HG02571 (cell line): ENCODE data around the gene DEFB108B.
"Not testable (repeated sequence)": the region's sequence is repeated elsewhere in the genome, so short reads cannot be mapped to it uniquely, and the experiment has no call there.

Experiments used
- ATAC-seq: cut with Tn5 transposase; IDR thresholded peaks from one replicate; pipeline ENCODE4 v1.9.1; 2021; ENCODE audit warnings: mild to moderate bottlenecking, moderate library complexity; ENCODE audit not compliant: unreplicated experiment

The DEFB108B gene, protein sequence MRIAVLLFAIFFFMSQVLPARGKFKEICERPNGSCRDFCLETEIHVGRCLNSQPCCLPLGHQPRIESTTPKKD

DNA sequence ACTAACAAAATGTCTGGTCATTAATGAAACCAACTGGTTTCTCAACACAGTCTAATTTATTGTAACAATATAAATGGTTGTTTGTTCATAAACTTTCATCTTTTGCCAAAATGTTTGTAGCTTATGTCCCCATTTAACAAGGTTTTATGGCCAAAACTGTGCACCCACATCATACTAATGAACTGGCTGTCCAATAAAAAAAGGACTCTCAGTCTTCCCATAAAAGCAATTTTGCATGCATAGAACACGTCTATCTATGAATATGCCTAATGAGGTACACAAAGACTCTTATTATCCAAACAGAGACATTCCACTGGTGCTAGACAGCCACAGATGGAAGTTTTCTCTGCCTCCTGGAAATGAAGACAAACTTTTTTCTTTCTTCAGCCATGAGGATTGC, at the start of gene DEFB108B:
Gene DEFB108B (plus strand): TSS at position 390 of the 400 bp plus-strand sequence. CDS start 0 bp downstream, at position 390.
- not testable (repeated sequence) for ATAC-seq

DNA sequence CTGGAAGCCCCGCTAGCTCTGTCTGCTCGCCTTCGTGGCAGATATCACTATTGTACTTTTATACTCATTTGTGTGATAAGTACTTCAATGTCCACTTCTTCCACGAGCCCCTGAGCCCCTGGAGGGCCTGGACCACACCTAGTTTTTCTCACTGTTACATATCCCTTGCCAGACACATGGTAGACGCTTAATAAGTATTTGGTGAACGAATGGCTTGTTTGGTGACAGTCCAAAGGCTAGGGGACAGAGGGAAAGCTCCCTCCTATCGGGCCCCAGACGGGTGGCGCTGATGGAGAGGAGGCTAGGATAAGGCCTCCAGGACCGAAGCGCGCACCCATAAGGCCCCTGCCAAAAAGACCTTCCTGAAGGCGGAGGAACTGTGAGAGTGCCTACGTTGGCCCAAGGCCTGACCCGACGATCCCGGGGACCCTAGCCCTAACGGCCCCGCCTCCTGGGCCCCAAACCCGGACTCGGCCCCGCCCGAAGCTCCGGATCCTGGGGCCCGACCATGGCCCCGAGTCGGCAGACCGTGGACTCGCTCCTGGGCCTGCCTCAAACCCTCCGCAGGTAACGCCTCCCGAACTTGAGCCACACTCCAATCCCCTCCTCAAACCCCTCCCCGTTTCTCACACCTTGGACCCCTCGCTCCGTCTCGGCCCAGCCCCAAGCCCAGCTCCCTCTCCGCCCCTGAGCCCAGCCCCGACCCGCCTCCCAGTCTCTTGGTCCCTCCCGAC, 46.7 kb upstream of the DEFB108B start:
- peak; percentile 11 for ATAC-seq

DNA sequence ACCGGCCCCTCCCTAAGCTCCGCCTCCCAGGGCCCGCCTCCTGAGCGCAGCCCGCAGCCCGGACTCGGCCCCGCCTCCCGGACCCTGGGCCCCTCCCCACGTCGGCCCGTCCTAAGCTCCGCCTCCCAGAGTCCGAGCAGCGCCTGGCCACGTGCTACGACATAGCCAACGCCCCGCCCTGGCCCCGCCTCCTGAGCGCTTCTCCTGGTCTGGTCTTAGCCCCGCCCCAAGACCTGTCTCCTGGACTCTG, 46.2 kb upstream of the DEFB108B start:
- ATAC-seq: peak; percentile 97

DNA sequence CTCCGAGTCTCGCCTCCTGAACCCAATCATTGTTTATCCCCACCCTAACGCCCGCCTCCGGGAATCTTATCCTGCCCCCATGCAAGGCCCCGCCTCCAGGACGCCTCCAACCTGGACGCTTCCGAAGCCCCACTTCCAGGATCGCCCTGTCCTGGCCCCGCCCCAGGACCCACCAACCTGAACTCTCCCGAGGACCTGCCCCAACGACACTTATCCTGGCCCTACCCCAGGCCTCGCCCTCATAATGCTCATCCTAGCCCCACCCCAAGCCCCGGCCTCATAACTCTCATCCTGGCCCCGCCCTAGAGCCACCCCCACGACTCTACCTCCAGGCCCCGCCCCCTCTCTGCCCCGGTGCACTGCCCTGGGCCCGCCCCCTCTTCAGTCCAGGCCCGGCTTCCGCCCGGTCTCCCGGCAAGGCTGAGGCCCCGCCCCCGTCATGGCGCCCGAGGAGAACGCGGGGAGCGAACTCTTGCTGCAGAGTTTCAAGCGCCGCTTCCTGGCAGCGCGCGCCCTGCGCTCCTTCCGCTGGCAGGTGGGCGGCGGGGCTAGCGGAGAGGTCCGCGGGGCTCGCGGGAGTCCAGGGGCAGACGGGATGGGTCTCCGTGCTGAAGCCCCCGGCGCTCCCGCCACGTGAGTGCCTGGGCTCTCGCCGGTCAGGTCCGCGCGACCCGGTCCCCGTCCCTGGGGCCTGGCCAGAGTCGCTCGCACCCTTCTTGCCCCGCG, 45.7 kb upstream of the DEFB108B start:
- peak; percentile 86 for ATAC-seq

DNA sequence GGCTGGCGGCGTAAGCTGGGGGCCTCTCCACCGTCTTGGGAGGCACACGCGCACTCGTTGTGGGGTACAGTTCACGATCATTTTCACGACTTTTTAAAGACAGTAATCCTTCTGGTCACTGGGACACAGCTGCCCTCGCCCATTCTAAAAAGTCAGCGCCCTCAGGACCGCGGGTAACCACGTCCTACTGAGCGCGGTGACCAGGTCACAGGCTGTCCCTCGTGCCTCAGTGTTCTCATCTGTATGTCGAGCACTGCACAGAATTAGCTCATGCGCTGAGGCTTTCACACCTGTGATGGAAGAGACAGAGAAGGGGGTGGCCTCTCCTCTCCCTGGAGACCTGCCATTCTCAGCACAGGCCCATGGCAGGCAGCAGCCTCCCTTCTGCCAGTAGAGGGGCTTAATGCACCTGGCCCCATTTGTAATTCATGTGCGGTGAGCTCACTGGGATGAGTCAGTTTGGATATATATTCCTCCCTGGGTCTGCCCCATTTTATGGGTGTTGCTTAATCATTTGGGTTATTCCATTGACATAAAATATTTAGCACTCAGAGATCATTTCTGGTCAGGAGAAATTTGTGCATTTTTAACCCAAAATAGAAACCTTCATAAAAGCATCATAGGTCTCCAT, 45.1 kb upstream of the DEFB108B start:
- not testable (repeated sequence) for ATAC-seq

DNA sequence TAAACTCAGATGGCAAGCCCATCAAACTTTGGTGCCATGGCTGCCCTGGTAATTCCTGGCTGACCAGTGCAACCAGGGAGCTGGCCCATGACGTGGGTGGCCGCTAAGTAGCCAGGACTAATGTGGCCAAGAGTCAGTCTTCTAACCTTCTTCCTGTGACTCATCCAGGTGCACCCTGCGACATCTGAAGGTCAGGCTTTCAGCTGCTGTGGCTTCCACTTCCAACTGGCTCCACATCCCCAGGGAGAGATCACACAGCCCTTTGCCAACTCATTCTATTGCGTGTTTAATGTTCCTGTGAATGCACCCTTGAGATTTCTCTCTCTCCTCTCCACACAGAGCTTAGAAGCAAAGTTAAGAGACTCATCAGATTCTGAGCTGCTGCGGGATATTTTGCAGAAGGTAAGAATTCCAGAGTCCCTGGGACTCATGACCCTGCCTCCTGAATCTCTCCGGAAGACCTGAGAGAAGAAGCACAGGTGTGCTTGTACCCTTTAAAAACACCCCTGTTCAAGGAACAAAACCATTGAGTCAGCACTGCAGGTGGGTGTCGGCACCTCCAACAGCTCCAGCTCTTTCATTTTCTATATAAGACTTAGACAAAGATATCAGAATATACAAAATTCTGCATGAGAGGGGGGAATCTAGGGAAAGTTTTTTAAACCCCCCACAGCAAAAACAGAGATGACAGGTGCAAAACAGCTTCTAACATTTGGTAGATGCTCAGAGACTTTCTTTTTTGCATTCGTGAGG, 43.4 kb upstream of the DEFB108B start:
- ATAC-seq: not testable (repeated sequence)

DNA sequence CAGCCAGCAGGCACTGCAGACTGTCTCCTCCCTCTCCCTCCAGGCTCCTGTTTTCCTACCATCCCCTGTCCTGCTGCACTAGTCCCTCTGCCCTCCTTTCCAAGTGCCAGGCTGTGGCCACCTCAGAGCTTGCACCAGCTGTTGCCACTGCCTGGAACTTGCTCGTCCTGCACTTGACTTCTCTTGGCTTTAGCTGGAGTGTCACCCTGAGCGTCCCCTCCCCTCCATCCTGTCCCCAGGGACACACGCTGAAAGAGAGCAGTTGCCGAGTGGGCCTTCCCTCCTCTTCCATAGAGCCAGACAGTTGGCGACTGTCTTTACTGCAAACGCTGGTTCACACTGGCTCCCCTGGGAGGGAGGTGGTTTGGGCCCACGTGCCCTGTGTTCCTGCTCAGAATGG, 41.9 kb upstream of the DEFB108B start:
- not testable (repeated sequence) for ATAC-seq

DNA sequence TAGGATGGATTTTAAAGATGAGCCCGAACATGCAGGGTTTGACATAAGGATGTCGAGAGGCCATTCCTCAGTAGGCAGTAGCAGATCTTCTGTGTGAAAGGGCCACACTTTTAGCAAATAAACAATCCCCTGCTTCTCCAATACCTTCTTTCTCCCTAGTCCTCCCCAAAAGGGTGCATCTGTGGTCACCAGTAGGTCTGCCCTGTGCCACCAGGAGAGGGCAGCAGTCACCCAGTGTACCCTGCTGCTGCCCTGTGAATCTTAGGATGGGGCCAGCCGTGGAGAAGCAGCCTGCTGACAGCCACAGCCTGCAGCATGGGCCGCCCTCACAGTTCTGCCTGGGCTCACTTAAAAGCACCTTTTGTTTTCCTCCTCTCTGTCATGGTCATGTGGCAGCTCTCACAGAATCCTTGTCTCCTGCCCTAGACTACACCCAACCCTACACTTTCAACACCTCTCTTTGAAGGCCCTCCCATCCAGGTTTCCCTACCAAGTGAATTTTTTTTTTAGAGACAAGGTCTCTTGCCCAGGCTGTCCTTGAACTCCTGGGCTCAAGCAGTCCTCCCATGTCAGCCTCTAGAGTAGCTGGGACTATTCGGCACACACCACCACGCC, 40.3 kb upstream of the DEFB108B start:
- ATAC-seq: not testable (repeated sequence)

DNA sequence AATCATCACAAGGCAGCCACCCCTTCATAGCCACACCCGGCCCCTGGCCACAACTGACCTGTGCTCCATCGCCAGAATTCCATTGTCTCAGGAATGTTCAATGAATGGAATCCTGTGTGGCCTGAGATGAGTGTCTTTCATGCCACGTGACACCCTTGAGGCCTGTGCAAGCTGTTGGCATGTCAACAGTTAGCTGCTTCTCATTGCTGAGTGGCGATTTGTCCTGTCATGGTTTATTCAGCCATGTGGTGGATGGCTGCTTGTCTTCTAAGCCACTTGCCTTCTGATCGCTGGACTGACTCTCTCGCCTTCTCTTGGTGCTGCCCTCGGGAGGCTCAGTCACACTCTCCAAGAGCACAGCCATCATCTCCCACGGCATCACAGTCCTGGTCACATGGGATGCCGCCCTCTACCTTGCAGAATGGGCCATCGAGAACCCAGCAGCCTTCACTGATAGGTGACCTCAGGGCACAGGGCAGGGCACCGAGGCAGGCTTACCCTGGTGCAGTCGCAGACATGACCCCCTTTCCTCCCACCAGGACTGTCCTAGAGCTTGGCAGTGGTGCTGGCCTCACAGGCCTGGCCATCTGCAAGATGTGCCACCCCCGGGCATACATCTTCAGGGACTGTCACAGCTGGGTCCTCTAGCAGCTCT, 38.5 kb upstream of the DEFB108B start:
- ATAC-seq: not testable (repeated sequence)

DNA sequence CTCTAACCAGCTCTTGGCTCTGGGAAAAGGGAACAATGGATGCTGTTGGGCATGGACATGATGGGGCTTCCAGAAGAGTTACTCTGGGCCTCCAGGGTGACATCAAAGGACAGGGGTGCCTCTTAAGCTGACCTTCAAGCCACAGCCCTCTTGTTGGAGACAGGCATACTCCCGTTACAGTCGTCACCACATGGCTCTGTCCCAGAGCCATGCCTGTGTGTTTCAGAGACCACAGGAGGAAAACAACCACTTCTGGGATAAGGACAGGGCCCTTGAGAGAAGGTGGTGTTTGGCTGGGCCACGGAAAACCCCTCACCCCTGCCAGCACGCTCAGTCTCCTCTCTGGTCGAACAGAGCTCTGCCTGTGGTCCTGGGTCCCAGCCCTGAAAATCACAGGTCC, 37.8 kb upstream of the DEFB108B start:
- not testable (repeated sequence) for ATAC-seq

DNA sequence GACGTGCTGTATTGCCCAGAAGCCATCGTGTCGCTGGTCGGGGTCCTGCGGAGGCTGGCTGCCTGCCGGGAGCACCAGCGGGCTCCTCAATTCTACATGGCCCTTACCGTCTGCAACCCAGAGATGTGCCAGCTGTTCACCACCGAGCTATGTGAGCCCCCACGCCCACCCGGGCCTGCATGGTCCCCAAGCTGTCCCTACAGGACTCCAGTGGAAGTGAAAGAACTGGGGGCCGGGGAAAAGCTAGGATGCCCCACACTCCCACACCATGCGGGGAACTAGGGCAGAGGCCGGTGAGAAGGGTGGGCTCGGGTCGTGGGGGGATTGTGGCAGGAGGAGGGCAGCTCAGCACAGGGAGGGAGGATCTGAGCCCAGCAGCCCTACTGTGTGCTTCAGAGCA, 37.0 kb upstream of the DEFB108B start:
- ATAC-seq: not testable (repeated sequence)

DNA sequence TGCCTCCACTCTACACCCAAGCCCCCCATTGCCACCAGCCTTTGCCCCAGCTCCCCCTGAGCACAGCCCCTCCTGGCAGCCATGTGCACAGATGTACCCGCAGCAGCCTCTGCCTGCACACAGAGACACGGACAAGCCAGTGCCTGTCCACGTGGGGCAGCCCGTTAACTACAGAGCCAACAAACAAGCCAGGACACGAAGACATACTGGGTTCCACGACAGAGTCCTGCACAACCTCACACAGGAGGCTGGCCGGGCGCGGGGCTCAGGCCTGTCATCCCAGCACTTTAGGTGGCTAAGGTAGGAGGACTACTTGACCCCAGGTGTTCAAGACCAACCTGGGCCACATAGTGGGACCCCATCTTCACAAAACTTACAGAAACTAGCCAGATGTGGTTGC, 36.2 kb upstream of the DEFB108B start:
- not testable (repeated sequence) for ATAC-seq

DNA sequence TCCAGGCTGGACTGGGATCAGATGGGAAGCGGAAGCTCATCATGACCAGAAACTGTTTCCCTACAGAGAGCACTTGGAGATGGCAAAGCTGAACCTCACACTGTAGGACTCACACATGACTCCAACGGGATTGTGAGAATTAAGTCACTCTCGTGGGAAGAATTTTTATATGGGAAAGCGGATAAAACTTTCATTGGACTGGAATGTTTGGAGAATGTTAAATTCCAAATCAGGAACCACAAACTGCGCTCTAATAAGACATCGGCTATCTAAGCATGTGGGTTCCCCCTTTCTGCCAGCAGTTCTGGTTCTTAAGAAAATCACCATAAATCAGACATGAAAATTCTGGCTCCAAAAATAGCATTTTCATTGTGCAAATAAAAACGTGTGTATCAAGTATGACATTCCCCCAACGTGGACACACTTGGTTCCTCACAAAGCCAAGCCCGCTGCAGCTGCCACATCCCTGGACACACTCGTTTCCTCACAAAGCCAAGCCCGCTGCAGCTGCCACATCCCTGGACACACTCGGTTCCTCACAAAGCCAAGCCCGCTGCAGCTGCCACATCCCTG, 33.4 kb upstream of the DEFB108B start:
- ATAC-seq: not testable (repeated sequence)

DNA sequence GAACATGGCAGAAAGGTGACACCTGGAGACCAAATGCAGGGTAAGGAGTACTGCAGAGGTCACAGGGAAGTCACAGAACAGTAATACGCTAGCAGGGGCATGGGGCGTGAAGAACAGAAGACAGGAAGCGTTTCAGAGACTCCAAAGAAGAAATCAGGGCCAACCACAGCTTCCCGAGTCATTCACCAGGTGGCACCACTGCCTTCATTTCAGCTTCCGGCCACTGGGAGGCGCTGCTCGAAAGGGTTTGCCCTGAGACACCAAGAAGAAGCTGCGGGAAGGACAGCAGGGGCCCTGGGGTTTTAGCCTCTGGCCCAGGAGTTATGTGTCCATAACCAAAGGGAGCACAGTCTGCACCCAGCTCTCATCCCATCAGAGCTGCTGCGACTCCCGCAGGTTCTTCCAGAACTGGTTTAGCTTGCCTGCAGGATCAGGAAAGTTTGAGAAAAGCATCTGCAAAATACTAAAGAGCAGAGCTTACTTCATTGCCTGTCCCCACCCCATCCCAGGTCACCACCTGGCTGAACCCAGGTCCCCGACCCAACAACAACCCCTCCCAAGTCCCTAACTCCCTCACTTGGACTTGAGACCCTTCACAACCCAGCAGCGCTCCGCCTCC, 32.6 kb upstream of the DEFB108B start:
- not testable (repeated sequence) for ATAC-seq

DNA sequence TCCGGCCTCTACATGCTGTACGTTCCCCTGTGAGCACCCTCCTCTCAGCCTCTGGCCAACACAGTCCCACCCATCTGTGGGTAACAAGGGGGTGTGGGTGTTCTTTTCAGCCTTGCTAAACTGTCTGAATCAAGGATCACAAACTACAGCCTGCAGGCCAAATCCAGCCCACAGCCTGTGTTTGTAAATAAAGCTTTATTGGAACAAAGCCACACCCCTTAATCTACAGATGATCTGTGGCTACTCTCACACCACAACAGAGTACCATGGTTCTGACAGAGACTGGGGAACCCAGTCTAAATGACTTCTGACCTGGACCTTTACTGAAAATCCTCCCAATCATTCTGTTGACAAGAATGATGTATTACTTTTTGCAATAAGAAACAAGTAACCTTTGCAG, 32.0 kb upstream of the DEFB108B start:
- ATAC-seq: not testable (repeated sequence)

DNA sequence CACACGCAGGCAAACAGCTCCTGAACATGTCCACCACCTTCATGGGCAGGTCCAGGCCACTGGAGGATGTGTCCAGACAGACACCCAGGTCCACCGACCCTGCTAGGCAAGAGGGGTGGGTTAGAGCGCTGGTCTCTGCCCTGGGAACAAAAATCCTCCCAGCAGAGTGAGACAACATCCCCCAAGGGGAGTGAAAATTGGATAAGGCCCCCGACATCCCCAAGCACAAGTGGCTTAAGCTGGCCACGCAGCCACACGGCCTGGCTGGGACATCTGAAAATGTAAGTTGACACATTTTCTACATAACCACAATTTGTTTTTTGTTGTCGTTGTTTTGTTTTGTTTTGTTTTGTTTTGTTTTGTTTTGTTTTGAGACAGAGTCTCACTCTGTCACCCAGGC, 30.1 kb upstream of the DEFB108B start:
- not testable (repeated sequence) for ATAC-seq

DNA sequence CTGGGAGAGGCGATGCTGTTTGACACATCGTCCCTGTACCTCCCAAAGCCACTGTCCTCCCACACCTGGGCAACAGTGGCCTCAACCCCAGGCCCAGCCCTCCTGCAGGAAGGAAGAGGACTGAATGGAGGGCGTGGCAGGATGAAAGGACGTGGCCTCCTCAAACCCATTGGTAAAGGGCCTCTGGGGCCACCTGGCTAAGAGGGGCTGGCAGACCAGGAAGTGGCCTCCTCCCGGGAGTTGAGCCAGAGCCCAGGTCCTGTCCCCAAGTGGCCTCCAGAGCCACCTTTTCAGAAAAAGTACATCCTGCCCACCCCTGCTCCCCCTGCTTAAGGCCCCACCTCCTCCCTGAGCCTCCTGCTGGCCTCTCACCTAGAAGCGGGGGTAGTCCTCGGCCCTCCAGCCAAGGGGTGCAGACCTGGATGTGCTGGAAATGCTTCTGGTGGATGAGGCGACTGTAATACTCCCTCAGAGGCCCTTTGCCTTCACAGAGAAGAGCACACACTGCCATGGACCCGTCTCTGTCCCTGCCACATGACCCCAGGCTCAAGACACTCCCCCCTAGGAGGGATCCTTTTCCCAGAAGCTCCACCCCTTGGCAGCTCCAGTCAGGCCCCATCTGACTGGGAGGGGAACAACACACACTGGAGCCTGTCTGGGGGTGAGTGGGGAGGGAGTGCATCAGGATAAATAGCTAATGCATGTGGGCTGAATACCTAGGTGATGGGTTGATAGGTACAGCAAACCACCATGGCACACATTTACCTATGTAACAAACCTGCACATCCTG, 28.6 kb upstream of the DEFB108B start:
- not testable (repeated sequence) for ATAC-seq

DNA sequence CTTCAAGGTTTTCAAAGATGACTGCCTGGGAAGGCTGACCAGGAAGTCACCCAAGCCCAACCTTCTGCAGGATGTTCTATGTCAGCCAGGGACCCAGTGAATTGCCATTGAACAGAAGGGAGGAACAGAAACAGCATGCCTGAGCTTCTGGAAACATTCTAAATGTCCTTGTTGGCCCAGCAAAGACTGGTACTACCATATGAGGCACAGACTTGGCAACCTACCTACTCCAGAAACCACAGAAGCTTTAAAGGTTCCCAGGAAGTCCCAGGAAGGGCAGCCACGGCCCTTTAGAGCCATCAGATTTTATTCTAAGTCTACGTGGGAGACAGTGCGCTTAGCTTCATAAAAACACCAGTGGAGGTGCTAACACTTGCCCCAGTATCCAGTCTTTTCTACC, 20.5 kb upstream of the DEFB108B start:
- ATAC-seq: not testable (repeated sequence)
